ENCODE measurements around the gene NEO1.

DNA sequence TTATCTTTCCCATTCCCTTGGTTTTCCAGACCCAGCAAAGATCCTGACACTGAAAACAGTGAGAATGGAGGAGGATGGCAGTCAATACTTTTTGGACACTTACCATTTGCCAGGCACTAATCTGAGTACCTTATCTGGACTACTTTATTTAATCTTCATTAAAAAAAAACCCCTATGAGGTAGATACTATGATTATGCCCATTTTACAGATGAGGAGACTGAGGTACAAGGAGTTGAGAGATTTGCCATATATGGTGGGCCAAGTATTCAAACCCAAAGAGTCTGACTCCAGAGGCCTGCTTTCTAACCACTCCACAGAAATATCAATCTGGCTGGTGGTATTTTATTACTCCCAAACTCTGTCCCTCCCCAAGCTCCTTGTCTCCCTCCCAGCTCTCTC is 296.9 kb downstream of the NEO1 start:
- no peak for TF ChIP-seq CSDC2 (CRISPR knock-in tag; IDR thresholded peaks at IDR 0.05)
- no peak for TF ChIP-seq ZNF70 (CRISPR knock-in tag; IDR thresholded peaks at IDR 0.05)
- TF ChIP-seq, protein P1, sequence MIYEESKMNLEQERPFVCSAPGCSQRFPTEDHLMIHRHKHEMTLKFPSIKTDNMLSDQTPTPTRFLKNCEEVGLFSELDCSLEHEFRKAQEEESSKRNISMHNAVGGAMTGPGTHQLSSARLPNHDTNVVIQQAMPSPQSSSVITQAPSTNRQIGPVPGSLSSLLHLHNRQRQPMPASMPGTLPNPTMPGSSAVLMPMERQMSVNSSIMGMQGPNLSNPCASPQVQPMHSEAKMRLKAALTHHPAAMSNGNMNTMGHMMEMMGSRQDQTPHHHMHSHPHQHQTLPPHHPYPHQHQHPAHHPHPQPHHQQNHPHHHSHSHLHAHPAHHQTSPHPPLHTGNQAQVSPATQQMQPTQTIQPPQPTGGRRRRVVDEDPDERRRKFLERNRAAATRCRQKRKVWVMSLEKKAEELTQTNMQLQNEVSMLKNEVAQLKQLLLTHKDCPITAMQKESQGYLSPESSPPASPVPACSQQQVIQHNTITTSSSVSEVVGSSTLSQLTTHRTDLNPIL (CRISPR knock-in tag; IDR thresholded peaks at IDR 0.05; ENCODE audit: low read depth) = no peak
- TF ChIP-seq SNAI2 (CRISPR knock-in tag; IDR thresholded peaks at IDR 0.05) = no peak
- TF ChIP-seq ZFP30 (CRISPR knock-in tag; IDR thresholded peaks at IDR 0.05) = no peak
- TF ChIP-seq OSR1 (CRISPR knock-in tag; IDR thresholded peaks at IDR 0.05) = no peak
- TF ChIP-seq PPARA (CRISPR knock-in tag; IDR thresholded peaks at IDR 0.05; ENCODE audit: borderline replicate concordance) = no peak
- no peak for TF ChIP-seq ARNTL (CRISPR knock-in tag; IDR thresholded peaks at IDR 0.05; ENCODE audit: borderline replicate concordance, low read depth)
- TF ChIP-seq ZC3H10 (CRISPR knock-in tag; IDR thresholded peaks at IDR 0.05) = no peak
- TF ChIP-seq BACH2 (CRISPR knock-in tag; IDR thresholded peaks at IDR 0.05; ENCODE audit: borderline replicate concordance) = no peak
- TF ChIP-seq, protein P2, sequence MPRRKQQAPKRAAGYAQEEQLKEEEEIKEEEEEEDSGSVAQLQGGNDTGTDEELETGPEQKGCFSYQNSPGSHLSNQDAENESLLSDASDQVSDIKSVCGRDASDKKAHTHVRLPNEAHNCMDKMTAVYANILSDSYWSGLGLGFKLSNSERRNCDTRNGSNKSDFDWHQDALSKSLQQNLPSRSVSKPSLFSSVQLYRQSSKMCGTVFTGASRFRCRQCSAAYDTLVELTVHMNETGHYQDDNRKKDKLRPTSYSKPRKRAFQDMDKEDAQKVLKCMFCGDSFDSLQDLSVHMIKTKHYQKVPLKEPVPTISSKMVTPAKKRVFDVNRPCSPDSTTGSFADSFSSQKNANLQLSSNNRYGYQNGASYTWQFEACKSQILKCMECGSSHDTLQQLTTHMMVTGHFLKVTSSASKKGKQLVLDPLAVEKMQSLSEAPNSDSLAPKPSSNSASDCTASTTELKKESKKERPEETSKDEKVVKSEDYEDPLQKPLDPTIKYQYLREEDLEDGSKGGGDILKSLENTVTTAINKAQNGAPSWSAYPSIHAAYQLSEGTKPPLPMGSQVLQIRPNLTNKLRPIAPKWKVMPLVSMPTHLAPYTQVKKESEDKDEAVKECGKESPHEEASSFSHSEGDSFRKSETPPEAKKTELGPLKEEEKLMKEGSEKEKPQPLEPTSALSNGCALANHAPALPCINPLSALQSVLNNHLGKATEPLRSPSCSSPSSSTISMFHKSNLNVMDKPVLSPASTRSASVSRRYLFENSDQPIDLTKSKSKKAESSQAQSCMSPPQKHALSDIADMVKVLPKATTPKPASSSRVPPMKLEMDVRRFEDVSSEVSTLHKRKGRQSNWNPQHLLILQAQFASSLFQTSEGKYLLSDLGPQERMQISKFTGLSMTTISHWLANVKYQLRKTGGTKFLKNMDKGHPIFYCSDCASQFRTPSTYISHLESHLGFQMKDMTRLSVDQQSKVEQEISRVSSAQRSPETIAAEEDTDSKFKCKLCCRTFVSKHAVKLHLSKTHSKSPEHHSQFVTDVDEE (CRISPR knock-in tag; IDR thresholded peaks at IDR 0.05) = no peak
- TF ChIP-seq, protein P3, sequence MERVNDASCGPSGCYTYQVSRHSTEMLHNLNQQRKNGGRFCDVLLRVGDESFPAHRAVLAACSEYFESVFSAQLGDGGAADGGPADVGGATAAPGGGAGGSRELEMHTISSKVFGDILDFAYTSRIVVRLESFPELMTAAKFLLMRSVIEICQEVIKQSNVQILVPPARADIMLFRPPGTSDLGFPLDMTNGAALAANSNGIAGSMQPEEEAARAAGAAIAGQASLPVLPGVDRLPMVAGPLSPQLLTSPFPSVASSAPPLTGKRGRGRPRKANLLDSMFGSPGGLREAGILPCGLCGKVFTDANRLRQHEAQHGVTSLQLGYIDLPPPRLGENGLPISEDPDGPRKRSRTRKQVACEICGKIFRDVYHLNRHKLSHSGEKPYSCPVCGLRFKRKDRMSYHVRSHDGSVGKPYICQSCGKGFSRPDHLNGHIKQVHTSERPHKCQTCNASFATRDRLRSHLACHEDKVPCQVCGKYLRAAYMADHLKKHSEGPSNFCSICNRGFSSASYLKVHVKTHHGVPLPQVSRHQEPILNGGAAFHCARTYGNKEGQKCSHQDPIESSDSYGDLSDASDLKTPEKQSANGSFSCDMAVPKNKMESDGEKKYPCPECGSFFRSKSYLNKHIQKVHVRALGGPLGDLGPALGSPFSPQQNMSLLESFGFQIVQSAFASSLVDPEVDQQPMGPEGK (CRISPR knock-in tag; IDR thresholded peaks at IDR 0.05; ENCODE audit: borderline replicate concordance) = no peak
- TF ChIP-seq RARB (CRISPR knock-in tag; IDR thresholded peaks at IDR 0.05) = no peak
- TF ChIP-seq, protein P4, sequence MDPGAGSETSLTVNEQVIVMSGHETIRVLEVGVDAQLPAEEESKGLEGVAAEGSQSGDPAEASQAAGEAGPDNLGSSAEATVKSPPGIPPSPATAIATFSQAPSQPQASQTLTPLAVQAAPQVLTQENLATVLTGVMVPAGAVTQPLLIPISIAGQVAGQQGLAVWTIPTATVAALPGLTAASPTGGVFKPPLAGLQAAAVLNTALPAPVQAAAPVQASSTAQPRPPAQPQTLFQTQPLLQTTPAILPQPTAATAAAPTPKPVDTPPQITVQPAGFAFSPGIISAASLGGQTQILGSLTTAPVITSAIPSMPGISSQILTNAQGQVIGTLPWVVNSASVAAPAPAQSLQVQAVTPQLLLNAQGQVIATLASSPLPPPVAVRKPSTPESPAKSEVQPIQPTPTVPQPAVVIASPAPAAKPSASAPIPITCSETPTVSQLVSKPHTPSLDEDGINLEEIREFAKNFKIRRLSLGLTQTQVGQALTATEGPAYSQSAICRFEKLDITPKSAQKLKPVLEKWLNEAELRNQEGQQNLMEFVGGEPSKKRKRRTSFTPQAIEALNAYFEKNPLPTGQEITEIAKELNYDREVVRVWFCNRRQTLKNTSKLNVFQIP (CRISPR knock-in tag; IDR thresholded peaks at IDR 0.05; ENCODE audit: borderline replicate concordance, low read depth) = no peak
